ENCODE data around the gene ANKRD55. TPM values are rescaled to one million over a fixed set of nuclear protein-coding genes. Genes with fewer than 3 reads are reported as not detected.

The ANKRD55 gene
- total RNA-seq, 2 experiments from 2014 or later: not detected

DNA sequence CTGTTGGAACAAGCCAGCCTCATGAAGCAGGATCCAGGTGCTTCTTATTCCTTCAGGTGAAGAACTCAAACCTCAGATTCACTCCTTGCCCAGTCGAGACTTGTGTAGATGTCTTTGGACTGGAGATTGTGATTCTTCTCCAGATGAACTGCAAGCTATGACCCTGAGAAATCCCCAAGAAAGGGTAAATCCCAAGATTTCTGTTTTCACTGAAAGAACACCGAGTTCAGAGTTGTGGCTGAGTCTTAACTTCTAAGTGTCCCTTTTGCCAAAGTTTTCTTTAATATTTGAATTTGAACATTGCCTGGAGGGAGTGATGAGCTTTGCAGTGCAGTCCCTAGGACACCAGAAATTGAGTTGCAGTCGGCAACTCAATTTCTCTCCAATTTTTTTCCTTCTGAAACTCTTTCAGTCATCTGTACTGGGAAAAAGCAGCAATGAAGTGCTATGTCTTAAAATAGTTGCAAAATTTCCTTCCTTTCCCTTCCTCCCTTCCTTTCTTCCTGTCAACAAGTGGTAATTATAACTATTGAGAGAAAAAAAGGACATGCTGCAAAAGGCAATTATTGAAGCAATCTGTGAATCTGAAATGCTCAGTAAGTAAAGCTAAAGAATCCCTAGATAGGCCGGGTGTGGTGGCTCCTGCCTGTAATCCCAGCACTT is 56.1 kb downstream of the ANKRD55 start:
- H3K9me2 ChIP-seq (ENCODE audit: insufficient read depth, low read length): no peaks in the 10 kb centered on the region
- H3K4me3 ChIP-seq (ENCODE audit: low read depth, low read length, poor library complexity, severe bottlenecking): no peak overlapping the region
- no peaks in the 10 kb centered on the region for H3K9me3 ChIP-seq (ENCODE audit: low read length)
- H4K20me1 ChIP-seq (ENCODE audit: insufficient read depth, low read length): no peaks in the 10 kb centered on the region
- H2AFZ ChIP-seq (ENCODE audit: low read length): no peak overlapping the region
- no peaks in the 10 kb centered on the region for H3K79me2 ChIP-seq (ENCODE audit: insufficient read depth, low read depth, low read length)
- BruUV-seq (replicated peaks): no TSS peak
- ChIA-PET POLR2A (interaction anchor here (0.8 kb wide), 1 partner anchor 32 kb away, joined by 3 read pairs; no protein-coding TSS in a partner anchor), CTCF (ENCODE audit: unreplicated experiment) (no interaction called here)
- no peak for TF ChIP-seq EZH2phosphoT487 (IDR thresholded peaks at IDR 0.05; ENCODE audit: borderline replicate concordance, low read depth, low read length)
- TF ChIP-seq, protein P1, sequence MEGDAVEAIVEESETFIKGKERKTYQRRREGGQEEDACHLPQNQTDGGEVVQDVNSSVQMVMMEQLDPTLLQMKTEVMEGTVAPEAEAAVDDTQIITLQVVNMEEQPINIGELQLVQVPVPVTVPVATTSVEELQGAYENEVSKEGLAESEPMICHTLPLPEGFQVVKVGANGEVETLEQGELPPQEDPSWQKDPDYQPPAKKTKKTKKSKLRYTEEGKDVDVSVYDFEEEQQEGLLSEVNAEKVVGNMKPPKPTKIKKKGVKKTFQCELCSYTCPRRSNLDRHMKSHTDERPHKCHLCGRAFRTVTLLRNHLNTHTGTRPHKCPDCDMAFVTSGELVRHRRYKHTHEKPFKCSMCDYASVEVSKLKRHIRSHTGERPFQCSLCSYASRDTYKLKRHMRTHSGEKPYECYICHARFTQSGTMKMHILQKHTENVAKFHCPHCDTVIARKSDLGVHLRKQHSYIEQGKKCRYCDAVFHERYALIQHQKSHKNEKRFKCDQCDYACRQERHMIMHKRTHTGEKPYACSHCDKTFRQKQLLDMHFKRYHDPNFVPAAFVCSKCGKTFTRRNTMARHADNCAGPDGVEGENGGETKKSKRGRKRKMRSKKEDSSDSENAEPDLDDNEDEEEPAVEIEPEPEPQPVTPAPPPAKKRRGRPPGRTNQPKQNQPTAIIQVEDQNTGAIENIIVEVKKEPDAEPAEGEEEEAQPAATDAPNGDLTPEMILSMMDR (conservative IDR thresholded peaks at IDR 0.05; ENCODE audit: low read length): no peak
- H3K4me1 ChIP-seq (ENCODE audit: insufficient read depth, low read length, poor library complexity, severe bottlenecking): no peaks in the 10 kb centered on the region
- intact Hi-C loops (cut with micrococcal nuclease; ENCODE audit: unreplicated experiment): no loop called here
- no peak overlapping the region for H3K4me2 ChIP-seq (ENCODE audit: low read length)
- H3K36me3 ChIP-seq (ENCODE audit: insufficient read depth, low read length): no peaks in the 10 kb centered on the region
- DNase-seq (ENCODE audit: low spot score): no peak
- no peak overlapping the region for H3K27ac ChIP-seq (ENCODE audit: low read depth, low read length, poor library complexity, severe bottlenecking)

DNA sequence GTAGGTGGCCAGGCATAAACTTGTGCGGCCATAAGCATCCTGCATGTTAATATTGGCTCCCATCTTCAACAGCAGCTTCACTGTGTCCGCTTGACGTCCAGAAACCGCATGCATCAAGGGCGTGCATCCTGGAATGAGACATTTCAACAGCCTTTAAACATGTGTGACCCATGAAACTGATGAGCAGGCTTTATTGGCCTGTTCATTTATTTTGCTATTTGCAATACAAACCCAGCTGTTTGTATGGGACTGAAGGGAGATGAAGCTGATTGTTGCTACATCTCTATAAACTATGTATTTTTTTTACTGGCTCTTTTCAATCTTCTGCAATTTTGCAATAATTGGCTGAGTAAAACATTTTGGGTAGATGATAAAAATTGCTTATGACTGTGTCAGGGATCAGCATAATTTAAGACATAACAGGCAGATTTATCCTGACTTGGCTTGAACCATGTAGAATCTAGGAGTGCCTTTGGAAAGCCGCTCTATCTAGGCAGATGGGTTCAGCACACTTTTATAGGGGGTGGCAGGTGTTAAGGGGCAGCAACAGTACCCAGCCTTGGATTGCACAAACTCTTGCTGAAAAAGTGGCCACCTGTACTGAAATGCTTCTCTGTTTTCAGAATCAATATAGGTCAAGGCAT is 56.9 kb downstream of the ANKRD55 start:
- H3K9me2 ChIP-seq (ENCODE audit: insufficient read depth, low read length): no peaks in the 10 kb centered on the region
- no peaks in the 10 kb centered on the region for H3K4me1 ChIP-seq (ENCODE audit: insufficient read depth, low read length, poor library complexity, severe bottlenecking)
- H3K27ac ChIP-seq (ENCODE audit: low read depth, low read length, poor library complexity, severe bottlenecking): no peak overlapping the region
- no peaks in the 10 kb centered on the region for H4K20me1 ChIP-seq (ENCODE audit: insufficient read depth, low read length)
- CTCF ChIA-PET (ENCODE audit: unreplicated experiment): no interaction called here
- POLR2A ChIA-PET: interaction anchor here (0.8 kb wide), 1 partner anchor 31 kb away, joined by 3 read pairs; no protein-coding TSS in a partner anchor
- no peak for TF ChIP-seq EZH2phosphoT487 (IDR thresholded peaks at IDR 0.05; ENCODE audit: borderline replicate concordance, low read depth, low read length)
- TF ChIP-seq, protein P1 (conservative IDR thresholded peaks at IDR 0.05; ENCODE audit: low read length): no peak
- H3K79me2 ChIP-seq (ENCODE audit: insufficient read depth, low read depth, low read length): no peaks in the 10 kb centered on the region
- no peak overlapping the region for H3K4me3 ChIP-seq (ENCODE audit: low read depth, low read length, poor library complexity, severe bottlenecking)
- no peak for DNase-seq (ENCODE audit: low spot score)
- H3K9me3 ChIP-seq (ENCODE audit: low read length): no peaks in the 10 kb centered on the region
- no TSS peak for BruUV-seq (replicated peaks)
- H3K4me2 ChIP-seq (ENCODE audit: low read length): no peak overlapping the region
- intact Hi-C loops (cut with micrococcal nuclease; ENCODE audit: unreplicated experiment): no loop called here
- H2AFZ ChIP-seq (ENCODE audit: low read length): no peak overlapping the region
- no peaks in the 10 kb centered on the region for H3K36me3 ChIP-seq (ENCODE audit: insufficient read depth, low read length)

DNA sequence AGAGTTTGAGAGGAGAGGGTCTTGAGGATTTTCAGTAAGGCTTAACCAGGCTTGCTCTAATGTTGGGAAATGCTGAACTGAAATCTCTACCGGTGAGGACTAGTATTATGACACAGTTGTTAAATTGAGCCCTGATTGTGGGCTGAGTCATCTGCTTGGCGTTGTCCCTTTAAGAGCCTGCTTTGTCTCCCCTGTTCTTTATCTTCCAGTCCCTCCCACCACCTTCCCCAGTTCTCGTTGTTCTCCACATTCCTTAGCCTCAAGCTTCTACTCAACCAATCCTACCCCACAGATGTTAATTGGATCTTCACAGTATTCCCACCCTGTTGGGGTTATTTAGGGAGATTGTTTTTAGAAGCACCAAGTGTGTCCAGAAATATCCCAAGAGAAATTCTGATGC is 57.6 kb downstream of the ANKRD55 start:
- TF ChIP-seq EZH2phosphoT487 (IDR thresholded peaks at IDR 0.05; ENCODE audit: borderline replicate concordance, low read depth, low read length): no peak
- intact Hi-C loops (cut with micrococcal nuclease; ENCODE audit: unreplicated experiment): no loop called here
- BruUV-seq (replicated peaks): no TSS peak
- H3K4me2 ChIP-seq (ENCODE audit: low read length): no peak overlapping the region
- no peak overlapping the region for H3K27ac ChIP-seq (ENCODE audit: low read depth, low read length, poor library complexity, severe bottlenecking)
- no peaks in the 10 kb centered on the region for H3K9me3 ChIP-seq (ENCODE audit: low read length)
- H4K20me1 ChIP-seq (ENCODE audit: insufficient read depth, low read length): no peaks in the 10 kb centered on the region
- H3K9me2 ChIP-seq (ENCODE audit: insufficient read depth, low read length): no peaks in the 10 kb centered on the region
- H3K36me3 ChIP-seq (ENCODE audit: insufficient read depth, low read length): no peaks in the 10 kb centered on the region
- no peak overlapping the region for H3K4me3 ChIP-seq (ENCODE audit: low read depth, low read length, poor library complexity, severe bottlenecking)
- no peaks in the 10 kb centered on the region for H3K4me1 ChIP-seq (ENCODE audit: insufficient read depth, low read length, poor library complexity, severe bottlenecking)
- no peak overlapping the region for H2AFZ ChIP-seq (ENCODE audit: low read length)
- CTCF ChIA-PET (ENCODE audit: unreplicated experiment): no interaction called here
- no peak for DNase-seq (ENCODE audit: low spot score)
- POLR2A ChIA-PET: no interaction called here
- no peaks in the 10 kb centered on the region for H3K79me2 ChIP-seq (ENCODE audit: insufficient read depth, low read depth, low read length)
